Fibroblast of skin of back (primary cell): ENCODE results near the gene ANAPC13.

Source experiments
- DNase-seq: peaks from one replicate; pipeline ENCODE4 v3.0.0-alpha.2; 2013

The ANAPC13 gene

DNA sequence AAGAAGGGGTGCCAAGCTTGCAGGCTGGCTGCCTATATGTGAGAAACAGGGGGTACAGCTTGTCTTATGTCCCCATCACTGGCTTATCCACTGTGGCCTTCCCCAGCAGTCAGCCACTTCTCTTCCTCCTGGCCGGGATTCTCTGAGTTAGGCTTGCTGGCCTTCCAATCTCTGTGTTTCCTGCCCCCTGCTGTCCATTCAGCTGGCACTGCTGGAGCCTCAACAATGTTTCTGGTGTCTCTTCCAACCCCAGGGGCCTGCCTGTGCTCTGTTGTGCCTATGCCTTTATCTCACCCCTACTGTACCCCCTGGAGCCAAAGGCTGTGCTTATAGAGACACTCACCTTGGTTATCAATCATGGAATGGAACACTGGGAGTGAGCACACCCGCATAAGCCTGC is 36.5 kb downstream of the ANAPC13 start:
- DNase-seq = peak; percentile 56

GRCh38 chr3:134448664-134449063 is 37.1 kb downstream of the ANAPC13 start:
- no peak for DNase-seq

GRCh38 chr3:134447351-134447750 is 38.4 kb downstream of the ANAPC13 start:
- no peak for DNase-seq

GRCh38 chr3:134446800-134447199 is 39.0 kb downstream of the ANAPC13 start:
- DNase-seq = peak; percentile 71

DNA sequence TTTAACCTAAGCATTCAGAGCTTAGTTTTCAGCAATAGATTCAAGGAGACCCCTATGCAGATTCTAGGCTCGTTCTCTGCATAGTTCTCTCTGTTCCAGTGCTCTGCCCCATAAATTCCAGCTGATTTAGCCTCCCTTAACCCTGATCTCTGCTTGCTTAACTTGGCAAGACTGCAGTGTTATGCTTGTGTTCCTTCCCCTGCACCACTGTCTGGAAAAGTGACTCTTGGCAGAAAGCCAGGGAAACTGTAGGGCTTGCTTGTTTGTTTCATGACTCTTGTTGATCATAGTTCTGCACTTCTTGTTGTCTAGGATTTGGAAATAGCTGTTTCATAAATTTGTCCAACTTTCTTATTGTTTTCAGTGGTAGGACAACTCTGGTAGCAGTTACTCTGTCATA is 40.1 kb downstream of the ANAPC13 start:
- peak; percentile 69 for DNase-seq

DNA sequence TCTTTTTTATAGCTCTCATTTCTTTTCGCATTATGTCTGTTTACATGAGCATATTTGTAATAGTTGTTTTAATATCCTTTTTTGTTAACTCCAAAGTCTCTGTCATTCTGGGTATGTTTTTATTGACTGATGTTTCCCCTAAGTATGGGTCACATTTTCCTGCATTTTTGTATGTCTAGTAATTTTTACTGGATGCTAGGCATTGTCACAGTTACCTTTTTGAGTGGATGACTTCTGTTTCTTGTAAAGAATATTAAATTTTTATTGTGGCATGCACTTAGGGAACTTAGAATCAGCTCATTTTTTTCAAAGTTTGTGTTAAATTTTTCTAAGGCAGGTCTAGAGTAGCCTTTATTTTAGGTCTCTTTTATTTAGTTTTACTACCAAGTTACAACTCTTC is 40.7 kb downstream of the ANAPC13 start:
- DNase-seq = no peak

DNA sequence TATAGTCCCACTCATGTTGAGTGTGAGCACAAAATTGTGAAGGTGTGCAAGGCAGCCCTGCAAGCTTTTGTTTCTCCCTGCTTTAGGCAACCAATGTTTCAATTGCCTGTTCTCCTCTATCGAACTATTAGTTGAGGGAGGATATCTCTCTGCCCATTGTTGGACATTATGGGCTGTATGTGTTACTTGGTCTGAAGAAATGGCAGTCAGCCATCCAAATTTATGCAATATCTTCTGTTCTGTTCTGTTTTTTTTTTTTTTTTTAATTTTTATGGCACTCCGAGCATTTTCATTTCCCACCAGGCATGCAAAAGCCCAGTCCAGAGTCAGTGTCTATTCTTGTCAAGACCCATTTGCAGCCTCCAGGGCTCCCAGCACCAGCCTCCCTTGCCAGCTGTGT is 44.0 kb downstream of the ANAPC13 start:
- no peak for DNase-seq

GRCh38 chr3:134441321-134441720 is 44.5 kb downstream of the ANAPC13 start:
- peak; percentile 42 for DNase-seq

DNA sequence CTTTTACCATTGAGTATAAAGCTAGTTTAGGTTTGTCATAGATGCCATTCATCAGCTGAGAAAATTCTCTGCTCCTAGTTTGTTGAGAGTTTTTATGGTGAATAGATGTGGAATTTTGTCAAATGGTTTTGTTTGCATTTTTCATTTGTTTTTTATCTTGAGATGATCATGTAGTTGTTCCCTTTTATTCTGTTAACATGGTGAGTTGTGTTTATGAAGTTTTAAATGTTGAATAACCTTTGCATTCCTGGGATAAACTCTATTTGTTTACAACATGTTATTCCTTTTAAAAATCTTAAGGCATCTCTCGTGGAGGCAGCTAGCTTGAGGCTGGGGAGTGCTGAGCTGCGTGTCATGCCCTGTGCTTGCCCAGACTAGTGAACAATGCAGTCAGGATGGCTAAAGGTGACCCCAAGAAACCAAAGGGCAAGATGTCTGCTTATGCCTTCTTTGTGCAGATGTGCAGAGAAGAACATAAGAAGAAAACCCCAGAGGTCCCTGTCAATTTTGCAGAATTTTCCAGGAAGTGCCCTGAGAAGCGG is 48.5 kb downstream of the ANAPC13 start:
- no peak for DNase-seq

- no peak for DNase-seq
Observed at GRCh38 chr3:134432236-134432635, 53.5 kb downstream of the ANAPC13 start.

DNA sequence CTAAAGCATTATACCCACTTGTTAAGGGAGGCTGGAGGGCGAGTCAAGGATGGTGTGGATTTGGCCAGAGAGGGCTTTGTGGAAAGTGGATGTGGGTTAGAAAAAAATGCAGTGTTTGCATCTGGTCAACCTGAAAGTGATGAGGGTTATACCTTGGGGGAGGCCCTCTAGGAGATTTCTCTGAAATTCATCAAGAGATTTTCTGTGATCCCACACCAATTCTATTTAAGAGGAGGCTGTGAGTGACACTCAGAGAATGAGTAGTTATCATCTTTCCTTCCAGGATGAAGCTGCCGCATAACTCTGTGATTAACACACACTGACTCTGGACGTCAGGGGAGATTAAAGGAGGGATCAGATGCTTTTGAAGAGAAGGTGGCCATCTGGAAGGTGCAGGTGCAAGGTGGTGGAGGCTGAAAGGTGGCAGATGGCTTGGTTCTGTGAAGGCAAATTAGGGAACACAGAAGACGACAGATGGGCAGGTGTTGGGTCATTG is 54.8 kb downstream of the ANAPC13 start:
- DNase-seq = peak; percentile 30

- no peak for DNase-seq
Observed at GRCh38 chr3:134430174-134430573, 55.6 kb downstream of the ANAPC13 start.

DNA sequence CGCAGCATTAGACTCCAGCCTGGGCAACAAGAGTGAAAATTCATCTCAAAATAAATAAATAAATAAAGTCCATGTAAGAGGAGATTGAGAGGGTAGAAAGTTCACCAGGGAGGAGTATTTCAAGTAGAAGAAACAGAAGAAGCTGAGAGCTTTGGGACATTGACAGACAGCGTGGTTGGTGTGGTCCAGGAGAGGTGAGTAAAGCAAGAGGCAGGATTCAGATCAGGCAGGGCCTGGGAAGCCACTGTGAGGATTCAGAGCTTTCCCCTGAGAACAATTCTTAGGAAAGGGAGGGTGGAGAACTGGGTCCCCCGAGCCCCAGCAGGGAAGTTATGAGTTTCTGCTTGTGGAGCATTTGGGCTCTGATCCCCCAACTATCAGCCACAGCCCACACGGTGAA is 57.4 kb downstream of the ANAPC13 start:
- peak; percentile 49 for DNase-seq
